ENCODE data around the gene EXOSC7. TPM values are rescaled to one million over a fixed set of nuclear protein-coding genes. Genes with fewer than 3 reads are reported as not detected.

EXOSC7 gene
- total and polyA plus RNA-seq, 9 of the 15 experiments (the other 6 are each of a cell fraction or from before 2014, with no cell fraction given) = 88.5 to 237 (median 112) TPM

DNA sequence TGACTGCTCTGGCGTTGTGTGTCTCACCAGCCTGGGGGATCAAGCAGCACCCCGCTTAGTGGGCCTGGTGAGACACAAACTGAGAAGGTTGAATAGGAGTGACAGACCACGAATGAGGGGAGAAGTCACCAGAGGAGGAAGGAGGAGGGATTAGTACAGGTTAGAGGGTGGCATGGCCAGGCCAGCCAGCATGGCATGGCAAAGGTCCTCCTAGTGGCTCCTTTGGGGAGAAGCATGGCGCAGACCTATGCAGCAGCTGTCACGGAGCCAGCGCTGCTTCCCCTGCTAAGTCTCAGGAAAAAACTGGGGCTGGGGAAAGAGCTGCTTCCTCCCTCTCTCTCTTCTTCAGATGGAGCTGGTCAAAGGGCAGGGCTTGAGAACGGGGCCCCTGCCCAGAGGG, 48.7 kb upstream of the EXOSC7 start (continued):
- TF ChIP-seq, protein P1, sequence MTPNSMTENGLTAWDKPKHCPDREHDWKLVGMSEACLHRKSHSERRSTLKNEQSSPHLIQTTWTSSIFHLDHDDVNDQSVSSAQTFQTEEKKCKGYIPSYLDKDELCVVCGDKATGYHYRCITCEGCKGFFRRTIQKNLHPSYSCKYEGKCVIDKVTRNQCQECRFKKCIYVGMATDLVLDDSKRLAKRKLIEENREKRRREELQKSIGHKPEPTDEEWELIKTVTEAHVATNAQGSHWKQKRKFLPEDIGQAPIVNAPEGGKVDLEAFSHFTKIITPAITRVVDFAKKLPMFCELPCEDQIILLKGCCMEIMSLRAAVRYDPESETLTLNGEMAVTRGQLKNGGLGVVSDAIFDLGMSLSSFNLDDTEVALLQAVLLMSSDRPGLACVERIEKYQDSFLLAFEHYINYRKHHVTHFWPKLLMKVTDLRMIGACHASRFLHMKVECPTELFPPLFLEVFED (CRISPR knock-in tag; conservative IDR thresholded peaks at IDR 0.05) = no peak
- TF ChIP-seq, protein P2, sequence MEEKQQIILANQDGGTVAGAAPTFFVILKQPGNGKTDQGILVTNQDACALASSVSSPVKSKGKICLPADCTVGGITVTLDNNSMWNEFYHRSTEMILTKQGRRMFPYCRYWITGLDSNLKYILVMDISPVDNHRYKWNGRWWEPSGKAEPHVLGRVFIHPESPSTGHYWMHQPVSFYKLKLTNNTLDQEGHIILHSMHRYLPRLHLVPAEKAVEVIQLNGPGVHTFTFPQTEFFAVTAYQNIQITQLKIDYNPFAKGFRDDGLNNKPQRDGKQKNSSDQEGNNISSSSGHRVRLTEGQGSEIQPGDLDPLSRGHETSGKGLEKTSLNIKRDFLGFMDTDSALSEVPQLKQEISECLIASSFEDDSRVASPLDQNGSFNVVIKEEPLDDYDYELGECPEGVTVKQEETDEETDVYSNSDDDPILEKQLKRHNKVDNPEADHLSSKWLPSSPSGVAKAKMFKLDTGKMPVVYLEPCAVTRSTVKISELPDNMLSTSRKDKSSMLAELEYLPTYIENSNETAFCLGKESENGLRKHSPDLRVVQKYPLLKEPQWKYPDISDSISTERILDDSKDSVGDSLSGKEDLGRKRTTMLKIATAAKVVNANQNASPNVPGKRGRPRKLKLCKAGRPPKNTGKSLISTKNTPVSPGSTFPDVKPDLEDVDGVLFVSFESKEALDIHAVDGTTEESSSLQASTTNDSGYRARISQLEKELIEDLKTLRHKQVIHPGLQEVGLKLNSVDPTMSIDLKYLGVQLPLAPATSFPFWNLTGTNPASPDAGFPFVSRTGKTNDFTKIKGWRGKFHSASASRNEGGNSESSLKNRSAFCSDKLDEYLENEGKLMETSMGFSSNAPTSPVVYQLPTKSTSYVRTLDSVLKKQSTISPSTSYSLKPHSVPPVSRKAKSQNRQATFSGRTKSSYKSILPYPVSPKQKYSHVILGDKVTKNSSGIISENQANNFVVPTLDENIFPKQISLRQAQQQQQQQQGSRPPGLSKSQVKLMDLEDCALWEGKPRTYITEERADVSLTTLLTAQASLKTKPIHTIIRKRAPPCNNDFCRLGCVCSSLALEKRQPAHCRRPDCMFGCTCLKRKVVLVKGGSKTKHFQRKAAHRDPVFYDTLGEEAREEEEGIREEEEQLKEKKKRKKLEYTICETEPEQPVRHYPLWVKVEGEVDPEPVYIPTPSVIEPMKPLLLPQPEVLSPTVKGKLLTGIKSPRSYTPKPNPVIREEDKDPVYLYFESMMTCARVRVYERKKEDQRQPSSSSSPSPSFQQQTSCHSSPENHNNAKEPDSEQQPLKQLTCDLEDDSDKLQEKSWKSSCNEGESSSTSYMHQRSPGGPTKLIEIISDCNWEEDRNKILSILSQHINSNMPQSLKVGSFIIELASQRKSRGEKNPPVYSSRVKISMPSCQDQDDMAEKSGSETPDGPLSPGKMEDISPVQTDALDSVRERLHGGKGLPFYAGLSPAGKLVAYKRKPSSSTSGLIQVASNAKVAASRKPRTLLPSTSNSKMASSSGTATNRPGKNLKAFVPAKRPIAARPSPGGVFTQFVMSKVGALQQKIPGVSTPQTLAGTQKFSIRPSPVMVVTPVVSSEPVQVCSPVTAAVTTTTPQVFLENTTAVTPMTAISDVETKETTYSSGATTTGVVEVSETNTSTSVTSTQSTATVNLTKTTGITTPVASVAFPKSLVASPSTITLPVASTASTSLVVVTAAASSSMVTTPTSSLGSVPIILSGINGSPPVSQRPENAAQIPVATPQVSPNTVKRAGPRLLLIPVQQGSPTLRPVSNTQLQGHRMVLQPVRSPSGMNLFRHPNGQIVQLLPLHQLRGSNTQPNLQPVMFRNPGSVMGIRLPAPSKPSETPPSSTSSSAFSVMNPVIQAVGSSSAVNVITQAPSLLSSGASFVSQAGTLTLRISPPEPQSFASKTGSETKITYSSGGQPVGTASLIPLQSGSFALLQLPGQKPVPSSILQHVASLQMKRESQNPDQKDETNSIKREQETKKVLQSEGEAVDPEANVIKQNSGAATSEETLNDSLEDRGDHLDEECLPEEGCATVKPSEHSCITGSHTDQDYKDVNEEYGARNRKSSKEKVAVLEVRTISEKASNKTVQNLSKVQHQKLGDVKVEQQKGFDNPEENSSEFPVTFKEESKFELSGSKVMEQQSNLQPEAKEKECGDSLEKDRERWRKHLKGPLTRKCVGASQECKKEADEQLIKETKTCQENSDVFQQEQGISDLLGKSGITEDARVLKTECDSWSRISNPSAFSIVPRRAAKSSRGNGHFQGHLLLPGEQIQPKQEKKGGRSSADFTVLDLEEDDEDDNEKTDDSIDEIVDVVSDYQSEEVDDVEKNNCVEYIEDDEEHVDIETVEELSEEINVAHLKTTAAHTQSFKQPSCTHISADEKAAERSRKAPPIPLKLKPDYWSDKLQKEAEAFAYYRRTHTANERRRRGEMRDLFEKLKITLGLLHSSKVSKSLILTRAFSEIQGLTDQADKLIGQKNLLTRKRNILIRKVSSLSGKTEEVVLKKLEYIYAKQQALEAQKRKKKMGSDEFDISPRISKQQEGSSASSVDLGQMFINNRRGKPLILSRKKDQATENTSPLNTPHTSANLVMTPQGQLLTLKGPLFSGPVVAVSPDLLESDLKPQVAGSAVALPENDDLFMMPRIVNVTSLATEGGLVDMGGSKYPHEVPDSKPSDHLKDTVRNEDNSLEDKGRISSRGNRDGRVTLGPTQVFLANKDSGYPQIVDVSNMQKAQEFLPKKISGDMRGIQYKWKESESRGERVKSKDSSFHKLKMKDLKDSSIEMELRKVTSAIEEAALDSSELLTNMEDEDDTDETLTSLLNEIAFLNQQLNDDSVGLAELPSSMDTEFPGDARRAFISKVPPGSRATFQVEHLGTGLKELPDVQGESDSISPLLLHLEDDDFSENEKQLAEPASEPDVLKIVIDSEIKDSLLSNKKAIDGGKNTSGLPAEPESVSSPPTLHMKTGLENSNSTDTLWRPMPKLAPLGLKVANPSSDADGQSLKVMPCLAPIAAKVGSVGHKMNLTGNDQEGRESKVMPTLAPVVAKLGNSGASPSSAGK (IDR thresholded peaks at IDR 0.05) = no peak
- no peak for TF ChIP-seq PYGO2 (tag; IDR thresholded peaks at IDR 0.05)

Data from K562 (cell line).